Esophagus squamous epithelium (tissue), 4 donors: ENCODE data around the gene MUC5AC.

Experiments used
- CTCF ChIP-seq, 6 experiments: fragments of 450-650 bp in 4 of 6; fragments of 200-600 bp in 2 of 6; sonication (generic) in 2 of 6; IDR thresholded peaks; one replicate each; pipeline ENCODE4 v1.5.1; 2016 to 2019; ENCODE audit warnings: antibody characterized with exemption in 6 of 6, mild to moderate bottlenecking in 4 of 6, moderate library complexity in 4 of 6
- POLR2A ChIP-seq, 4 donors: fragments of 450-650 bp; IDR thresholded peaks; one replicate each; pipeline ENCODE4 v1.6.1; 2017; ENCODE audit warnings: antibody characterized with exemption in 4 of 4, mild to moderate bottlenecking in 4 of 4, moderate library complexity in 3 of 4

- no peak for TF ChIP-seq CTCF (IDR thresholded peaks at IDR 0.05)
- no peak for TF ChIP-seq POLR2A (IDR thresholded peaks at IDR 0.05)
These were observed 31.9 kb upstream of the MUC5AC start for GRCh38 chr11:1125803-1126202.
